UCSD-AML1 (cell line): ENCODE data around the gene CC2D1B.

Source experiments
- DNase-seq: peaks from one replicate; lab custom pipeline; 2025; ENCODE audit not compliant: unreplicated experiment; lab: John Stamatoyannopoulos, UW

Gene CC2D1B

DNA sequence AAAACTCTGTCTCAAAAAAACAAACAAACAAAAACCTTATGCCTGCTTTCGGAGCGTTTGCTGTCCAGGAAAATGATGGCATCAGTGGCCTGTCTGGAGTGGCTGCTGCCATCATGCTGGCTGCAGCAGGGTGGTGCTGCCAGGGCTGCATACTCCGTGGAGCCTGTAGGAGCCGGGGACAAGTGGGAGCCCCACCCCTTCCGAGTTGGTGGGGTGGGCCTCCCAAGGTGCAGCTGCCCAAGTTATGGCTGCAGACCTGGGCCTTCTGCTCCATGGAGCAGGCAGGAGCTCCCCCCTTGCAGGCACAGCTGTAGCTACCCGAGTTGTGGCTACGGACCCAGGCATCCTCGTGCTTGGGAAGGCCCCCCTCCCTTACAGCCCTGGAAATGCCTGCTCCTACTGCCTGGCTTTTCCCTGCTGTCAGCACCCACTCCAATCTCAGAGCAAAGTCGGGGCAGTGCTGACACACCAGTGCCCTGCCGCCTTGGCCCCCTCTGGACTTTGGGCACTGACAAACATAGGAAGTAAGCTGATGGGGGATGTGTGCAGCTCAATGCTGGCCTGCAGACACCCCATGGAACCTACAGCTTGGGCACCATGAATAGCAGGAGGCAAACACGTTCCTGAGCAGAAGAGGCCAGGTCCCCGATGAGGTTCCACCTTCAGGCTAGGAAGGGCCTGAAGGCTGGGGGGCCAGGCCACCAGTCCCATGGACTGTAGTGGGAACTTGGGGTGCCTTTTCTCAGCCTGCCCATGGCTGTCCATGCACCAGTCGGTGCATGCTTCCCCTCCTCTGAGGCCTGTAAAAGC, 60.4 kb downstream of the CC2D1B start:
- no peak for DNase-seq
